DMS114 treated with DMSO at 0.1 percent for 48 hours (cell line): ENCODE measurements around the gene BCAR3.
A peak's percentile ranks its signal among the peaks of the same experiment; 100 is the strongest.
"Not testable (repeated sequence)": the region's sequence is repeated elsewhere in the genome, so short reads cannot be mapped to it uniquely, and the experiment has no call there.

Source experiments
- DNase-seq: peaks from one replicate; lab custom pipeline; 2025; ENCODE audit not compliant: unreplicated experiment; lab: John Stamatoyannopoulos, UW

The BCAR3 gene

DNA sequence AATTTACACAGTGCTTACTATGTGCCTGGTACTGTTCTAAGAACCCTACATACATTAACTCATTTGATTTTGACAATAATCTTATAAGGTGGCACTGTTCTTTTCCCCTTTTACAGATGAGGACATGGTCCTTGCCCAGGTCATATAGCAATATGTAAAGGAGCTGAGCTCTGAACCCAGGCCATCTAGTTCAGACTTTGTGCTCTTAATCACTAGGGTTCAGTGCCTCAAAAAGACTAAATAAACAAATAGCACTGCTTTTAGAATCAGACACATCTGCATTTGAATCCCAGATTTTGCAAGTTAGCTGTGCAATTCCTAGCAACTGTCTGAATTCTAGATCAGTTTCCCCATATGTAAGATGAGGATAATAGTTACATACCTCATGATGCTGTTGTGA lies 8.7 kb upstream of the BCAR3 start:
- no peak for DNase-seq

DNA sequence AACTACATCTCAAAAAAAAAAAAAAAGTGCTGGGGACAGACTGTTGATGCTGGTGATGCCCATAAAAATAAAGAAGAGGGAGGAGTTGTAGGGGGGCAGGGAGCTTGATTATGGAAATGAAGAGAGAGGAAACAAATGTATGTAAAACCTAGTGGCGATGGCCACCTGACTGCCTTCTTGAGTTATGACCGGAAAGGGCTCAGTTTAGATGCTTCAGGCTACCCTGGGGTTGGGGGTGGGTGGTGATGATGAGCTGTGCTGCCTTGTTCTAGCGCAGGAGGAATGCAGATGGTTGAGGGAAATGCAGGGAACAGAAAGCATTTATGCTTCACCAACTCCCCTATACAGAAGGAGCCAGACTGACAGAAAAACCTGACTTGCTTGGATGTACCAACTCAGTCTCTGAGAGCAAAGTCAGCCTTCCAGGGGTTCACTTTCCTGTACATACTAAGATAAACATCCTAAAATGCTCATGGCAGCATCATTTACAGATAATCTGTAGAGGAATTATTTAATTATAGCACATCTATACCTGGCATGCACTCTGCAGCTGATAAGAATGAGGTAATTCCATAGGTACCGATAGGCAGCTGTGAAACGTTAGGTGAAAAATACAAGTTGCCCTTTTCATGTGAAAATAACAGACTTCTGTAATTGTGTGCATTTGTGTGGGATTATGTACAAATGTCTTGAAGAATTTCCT lies 8.0 kb upstream of the BCAR3 start:
- DNase-seq = no peak

DNA sequence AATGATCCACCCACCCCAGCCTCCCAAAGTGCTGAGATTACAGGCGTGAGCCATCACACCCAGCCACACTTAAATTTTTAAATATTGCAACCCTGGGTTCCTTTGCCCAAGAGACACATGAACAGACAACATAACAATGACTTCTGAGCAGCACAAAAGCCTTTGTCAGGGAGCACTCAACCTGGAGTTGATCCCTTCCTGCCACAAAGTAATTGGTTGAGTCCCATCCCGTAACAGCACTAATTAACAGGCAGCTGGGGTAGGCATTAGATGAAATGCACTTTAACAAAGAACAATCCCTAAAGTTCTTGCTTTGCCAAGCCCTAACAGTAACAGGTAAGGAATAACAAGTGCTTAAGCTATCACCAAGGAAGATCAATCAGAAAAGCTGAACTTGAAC lies 5.9 kb upstream of the BCAR3 start:
- no peak for DNase-seq

DNA sequence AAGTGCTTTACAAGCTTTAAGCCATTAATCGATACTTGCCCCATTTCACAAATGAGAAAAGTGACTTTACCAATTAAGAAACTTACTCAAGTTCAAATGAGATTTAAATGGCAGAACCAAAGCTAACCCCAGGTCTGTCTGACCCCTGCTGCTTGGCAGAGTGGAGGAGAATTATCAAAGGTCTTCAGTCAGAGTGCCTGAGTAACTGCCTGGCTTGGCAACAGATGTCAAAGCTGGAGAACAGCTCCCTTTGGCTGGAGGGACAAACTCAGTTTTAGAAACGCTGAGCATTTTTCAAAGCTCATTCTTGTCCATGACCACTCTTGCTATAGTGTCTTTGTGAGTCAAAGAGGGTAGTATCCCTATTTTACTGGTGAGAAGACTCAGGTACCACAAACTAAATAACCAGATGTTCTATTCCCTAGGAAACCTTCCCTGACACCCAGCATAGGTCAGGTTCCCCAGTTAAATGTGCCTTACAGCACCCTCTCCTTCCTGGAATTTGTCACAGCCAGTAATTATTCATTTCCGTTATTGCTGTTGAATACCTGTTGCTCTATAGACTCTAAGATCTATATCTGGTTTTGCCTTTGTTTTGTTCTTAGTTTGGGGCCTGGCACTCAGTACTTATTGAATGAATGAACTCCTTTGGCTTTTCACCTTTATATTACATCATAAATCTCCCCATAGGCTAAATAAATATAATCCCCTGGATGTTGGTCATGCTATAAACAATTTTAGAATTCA lies 5.0 kb upstream of the BCAR3 start:
- no peak for DNase-seq

DNA sequence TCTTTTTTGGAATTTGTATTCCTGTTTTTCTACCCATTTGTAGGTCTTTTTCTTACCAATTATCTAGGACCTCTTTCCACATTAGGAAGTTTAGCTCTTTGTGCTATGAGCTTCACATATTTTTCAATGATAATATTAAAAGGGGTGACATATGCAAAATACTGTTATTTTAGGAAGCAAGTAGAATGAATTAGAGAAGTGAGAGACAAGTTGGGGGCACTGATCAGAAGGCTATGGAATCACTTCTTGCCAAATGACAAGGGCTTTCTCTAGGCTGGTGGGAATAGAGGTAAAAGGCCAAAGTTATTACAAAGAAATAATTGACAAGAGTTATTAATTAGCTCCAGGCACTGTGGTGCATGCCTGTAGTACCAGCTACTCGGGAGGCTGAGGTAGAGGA lies 4.3 kb upstream of the BCAR3 start:
- DNase-seq = no peak

DNA sequence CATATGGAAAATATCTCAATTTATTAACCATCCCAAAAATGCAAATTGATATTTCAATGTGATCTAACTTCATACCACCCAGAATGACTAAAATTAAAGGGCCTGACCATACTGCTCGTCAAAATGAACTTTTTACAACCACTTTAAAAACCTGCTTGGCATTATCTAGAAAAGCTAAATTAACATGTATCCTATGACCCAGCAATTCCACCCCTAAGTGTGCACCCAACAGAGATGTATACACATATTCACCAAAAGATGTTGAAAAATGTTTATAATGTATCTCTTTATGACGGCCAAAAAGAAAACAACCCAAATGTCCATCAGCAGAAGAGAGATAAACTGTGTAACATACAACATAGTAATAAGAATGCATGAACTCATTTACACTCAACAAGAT lies 1.6 kb upstream of the BCAR3 start:
- DNase-seq = no peak

DNA sequence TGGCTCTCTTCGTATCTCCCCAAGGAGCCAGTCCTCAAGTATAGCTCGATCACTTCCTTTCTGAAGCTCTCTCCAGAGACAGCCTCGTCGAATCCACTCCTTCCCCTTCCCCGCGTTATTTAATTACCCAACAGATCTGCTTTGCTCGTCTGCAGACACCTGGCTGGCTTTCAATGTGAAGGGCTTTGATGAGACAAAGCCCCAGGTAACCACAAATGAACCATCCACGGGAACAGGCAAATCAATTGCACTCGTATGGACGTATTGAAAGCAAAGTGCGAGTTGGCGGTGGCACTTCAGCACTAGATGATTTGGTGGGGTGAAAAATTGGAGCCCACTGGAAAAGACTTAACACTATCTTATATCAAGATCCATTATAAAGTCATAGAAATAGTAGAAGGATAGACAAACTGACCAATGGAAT lies 364 bp upstream of the BCAR3 start:
- no peak for DNase-seq

DNA sequence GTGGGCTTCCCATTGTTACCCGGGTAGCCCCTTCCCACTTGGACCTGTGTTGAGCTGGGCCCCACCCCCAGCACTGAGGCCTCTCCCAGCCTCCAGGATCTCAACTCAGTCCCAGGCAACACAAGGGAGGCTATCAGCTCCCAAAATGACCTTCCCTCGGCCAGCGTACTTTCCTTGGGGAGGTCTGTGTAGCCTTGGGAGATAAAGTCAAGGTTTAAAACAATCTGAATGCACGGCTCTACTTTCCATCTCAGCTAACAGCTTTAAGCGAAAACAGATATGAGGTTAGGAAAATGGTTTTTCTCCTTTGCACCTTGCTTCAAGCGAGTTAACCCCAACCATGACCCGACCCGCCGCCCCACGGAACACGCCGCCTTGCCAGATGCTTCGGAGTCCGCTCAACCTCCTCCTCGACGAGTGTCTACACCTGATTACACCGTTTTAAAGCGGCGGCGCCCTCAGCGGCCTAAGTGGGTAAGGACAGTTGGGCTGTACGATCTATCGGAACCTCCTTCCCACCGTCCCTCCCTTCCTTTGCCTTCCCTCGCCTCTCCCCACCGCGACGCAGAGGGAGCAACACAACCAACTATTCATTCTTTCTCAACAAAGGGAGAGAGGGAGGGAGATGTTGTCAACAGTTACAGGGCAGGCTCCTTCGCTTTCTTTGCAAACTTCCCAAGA lies 1.1 kb downstream of the BCAR3 start:
- peak; percentile 67 for DNase-seq

DNA sequence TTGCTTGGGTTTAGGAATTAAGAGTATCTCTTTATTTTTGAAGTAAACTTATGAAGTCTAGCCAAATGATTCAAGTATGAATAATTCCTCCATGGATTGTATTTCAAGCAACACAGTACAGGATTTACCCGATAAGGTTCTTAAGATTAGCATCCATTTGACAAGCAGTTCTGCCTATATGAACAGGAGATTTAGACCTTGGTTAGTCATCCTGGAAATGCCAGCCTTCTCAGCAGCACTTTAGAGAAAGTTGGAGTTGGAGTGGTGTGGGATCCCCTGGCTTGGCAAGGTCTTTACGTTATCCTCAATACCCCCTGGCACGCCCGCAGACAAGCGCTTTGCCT lies 1.6 kb downstream of the BCAR3 start:
- no peak for DNase-seq

DNA sequence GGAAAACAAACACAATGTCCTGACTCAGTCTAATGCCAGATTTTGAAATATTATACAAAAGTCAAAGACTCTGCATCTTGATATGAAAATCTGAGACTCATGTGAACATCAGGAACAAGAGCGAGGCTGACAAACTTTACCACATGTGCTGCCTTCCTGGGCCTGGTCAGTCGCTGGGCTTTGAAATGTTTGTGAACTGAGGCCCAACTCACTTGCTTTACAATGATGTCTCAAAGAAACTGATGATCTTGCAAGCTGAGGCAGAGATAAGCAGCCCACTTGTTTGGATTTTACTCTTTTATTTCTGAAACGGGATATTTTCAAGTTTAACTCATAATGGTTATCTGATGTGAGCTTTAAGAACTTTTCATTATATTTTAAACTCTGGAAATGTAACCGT lies 2.1 kb downstream of the BCAR3 start:
- no peak for DNase-seq

DNA sequence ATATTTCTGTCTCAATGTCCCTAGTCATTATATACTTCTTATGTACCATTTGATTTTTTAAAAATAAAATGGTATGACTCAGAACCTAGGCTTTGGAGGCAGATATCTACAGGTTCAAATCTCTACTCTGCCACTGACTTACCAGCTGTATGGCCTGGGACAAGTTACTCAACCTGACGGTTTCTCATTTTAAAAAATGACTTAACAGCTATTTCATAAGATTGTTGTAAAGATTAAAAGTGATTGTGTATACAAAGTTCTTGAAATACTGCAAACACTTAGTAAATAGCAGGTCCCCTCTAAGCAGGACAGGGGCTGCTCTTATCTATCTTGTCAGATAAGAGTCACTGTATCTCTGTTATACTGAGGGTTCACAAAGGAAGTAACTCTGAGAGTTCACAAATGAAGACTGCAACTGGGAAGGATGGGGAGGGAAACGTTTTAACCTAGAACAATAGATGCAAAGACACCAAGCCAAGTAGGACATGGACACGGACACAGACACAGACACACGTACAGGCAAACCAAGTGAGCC lies 2.6 kb downstream of the BCAR3 start:
- no peak for DNase-seq

DNA sequence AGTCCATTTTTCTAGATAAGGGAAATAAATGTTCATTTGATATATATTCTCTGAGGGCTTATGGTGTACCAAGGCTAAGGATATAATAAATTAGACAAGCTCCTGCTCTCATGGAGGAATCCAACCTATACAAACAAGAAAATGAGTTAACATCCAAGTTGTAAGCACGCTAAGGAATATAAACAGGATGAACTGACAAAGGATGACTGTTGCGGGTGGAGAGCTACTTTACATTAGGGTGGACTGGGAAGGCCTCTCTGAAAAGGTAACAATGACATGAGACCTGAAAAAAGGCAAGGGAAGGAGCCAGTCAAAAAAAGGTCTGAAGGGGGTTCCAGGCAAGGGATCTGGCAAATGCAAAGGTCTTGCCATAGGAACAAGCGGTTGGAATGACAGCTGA lies 3.1 kb downstream of the BCAR3 start:
- no peak for DNase-seq

DNA sequence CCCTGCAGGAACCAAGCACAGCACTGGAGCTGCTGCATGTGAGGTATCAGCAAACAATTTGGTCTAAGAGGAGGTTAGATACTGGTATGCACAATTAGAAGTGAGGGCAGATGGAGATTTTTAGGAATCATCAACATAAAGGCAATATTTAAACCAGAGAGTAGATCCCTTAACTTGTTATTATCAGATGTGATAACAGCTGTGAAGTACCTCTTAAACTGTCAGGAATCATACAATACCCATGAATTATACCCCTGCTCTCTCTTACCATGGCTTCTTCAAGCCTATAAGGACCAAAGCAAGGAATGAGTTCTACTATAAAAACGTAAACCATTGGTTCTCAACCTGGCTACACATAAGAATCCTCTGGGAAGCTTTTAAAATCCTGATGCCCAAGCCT lies 3.9 kb downstream of the BCAR3 start:
- DNase-seq = no peak

DNA sequence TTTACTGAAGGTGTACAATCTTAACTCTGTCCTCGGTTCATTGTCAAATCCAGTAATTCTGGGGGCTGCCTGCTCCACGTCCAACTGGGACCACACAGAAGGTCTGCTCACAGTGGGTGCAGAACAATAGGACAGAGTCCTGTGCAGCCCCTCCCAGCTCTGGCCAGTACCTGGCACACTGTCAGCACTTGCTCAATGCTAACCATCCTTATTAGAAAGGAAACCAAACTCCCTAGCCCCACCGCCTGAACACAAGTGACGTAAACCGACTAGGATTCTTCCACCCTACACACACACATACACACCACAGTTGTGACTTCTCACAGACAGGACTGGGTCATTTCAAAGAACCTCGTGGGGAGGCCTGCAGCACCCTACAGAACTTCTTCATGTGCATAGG lies 5.2 kb downstream of the BCAR3 start:
- DNase-seq = no peak

DNA sequence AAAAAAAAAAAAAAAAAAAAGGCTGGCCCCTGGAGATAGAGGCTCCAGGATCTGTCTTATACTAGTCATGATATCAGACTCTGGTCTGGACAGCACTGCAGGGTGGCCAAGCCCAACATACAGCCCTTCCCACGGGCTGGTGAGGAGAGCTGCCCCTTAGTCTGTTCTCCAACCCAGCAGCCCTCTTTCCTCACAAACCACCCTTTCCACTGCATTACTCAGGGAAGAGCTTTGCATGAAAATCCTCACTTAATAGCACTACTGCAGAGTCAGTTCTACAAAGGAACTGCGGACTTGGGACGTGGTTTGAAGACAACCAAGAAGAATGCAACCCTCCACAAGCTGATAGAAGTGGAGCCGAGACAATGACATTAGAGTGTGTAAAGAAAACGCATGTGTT lies 5.7 kb downstream of the BCAR3 start:
- no peak for DNase-seq

DNA sequence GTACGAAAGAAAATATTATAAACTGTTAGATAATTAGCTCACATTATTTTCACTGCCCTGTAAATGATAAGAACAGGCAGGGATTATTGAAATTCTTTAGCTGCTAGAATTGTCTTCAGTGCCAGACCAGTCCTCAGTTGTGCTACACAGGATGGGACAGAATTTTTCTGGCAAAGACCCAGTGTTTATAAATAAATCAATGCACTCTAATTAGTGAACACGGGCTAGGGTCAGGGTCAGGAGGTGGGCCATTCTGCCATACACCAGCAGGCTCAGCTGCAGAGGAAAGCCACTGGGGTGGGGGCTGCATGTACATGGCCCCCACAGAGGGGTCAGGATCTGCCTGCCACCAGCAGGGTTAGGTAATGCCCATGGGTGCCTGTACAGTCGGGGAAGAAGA lies 6.4 kb downstream of the BCAR3 start:
- DNase-seq = no peak

DNA sequence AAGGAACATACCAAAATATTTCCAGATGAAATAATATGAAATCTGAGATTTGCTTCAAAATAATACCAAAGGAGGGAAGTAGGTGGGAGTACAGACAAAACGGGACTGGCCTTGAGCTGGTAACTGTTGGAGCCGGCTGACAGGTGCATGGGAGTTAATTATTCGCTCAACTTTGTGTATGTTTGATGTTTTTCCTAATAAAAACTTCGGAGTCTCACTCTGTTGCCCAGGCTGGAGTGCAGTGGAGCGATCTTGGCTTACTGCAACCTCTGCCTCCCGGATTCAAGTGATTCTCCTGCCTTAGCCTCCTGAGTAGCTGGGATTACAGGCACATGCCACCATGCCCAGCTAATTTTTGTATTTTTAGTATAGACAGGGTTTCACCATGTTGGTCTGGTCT lies 7.6 kb downstream of the BCAR3 start:
- not testable (repeated sequence) for DNase-seq

DNA sequence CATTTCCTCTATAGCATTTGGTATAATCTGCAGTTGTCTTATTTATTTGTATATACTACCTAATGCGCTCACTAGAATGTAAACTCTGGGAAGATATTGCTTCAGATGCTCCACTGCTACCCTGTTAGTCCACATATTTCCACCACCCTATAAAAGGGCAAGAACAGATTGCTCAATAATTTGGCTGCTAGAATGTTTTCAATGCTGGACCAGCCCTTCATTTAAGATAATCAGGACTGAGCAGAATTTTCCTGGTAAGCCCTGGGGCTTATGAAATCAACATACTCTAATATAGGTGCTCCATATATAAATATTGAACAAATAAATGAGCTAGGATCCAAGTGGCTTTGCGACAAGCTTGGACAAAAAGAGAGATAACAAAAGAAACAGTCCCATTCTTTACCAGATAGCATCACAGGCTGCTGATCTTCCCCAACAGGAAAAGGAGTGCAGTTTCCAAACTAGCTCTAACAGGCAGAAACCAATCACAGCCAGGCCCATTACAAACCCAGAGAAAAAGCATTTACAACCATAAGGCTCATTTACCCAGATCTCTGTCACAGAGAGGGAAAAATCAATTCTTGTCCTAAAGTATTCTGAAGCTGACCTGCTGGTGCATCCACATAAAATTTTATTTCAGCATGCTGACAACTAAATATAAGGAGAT lies 8.3 kb downstream of the BCAR3 start:
- DNase-seq = no peak

DNA sequence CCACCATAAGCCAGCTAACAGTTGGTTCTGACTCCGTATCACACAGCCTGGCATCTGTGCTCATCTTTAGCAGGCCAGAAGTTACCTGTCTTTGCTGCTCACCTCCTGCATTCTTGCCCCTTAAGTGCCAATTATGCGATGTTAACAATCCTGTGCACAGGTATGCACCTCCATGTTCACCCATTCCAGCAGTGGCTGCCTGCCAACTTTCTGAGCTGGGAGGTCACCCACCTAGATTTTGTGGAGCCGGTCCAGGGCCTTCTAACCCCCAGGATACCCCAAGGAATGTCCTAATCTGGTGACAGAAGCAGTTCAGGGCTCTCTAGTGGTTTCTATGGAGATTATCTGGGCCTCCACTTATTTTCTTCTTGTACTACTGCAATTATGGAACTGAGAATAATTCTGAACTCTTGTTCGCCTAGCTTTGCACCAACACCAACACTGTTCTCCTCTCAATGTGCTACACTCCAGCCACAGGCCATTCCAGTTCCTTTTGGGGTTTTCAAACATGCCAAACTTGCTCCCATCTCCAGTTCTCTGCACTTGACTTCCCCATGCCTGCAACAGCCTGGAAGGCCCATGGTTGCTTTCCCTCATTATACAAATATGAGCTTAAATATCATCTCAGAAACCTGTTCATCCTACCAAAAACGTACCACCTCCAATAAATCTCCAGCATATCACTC lies 9.0 kb downstream of the BCAR3 start:
- DNase-seq = no peak

DNA sequence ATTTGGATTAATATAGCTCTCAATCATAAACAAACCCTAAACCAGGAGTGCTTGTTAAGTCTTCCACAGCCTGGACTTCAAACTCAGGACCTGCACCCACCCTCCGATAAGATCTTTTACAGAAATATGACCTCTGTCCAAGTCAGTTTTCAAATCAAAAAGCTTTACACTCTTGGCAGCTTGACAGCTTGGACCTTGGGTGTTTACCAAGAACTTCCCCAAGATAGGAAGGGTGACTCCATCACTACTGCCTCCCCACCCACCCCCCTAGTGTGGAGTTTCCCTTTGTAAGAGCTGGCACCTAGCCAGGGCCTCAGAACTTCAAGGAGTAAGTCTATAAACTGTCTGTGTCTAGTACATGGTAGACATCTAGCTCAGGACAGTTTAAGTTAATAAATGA lies 9.6 kb downstream of the BCAR3 start:
- DNase-seq = no peak

DNA sequence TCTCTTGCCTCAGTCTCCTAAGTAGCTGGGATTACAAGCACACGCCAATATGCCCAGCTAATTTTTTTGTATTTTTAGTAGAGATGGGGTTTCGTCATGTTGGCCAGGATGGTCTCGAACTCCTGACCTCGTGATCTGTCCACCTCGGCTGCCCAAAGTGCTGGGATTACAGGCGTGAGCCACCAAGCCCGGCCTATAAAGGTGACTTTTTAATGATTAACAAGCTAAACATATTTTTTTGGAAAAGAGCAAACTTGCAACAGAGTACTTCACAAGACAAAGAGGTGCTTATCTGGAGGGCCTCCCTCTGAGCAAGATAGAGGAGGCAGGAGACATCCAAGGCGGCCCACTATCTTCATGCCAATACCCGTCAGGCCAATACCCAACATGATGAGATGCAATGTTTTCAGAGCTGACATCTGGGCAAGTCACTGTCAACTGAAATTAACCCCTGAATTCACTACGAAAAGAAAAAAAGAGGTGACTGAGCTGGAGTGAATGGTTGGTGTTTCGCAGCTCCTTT lies 10.5 kb downstream of the BCAR3 start:
- no peak for DNase-seq
